Gastrocnemius medialis (tissue), 4 donors: ENCODE results near the gene MYL6. TPM values are rescaled to one million over a fixed set of nuclear protein-coding genes. Genes with fewer than 3 reads are reported as not detected.

Experiments used
- ATAC-seq, 2 donors: fragments of 150-250 bp; one replicate each; pipeline ENCODE4 v1.9.1; 2016
- DNase-seq, 2 donors: peaks; one replicate each; pipeline ENCODE4 v3.0.0-alpha.2; 2019
- H3K27ac ChIP-seq, 4 donors: fragments of 200-600 bp; sonication (generic); 1 replicate in 1 of 4; 2 replicates in 3 of 4; pipeline ENCODE4 v1.5.1; 2016 to 2018; ENCODE audit warnings: mild to moderate bottlenecking in 2 of 4, moderate library complexity in 1 of 4
- H3K27me3 ChIP-seq, 3 donors: fragments of 200-600 bp; sonication (generic) in 2 of 3; 1 replicate in 1 of 3; 2 replicates in 2 of 3; pipeline versions ENCODE4 v1.5.1 to v1.6.0; 2016 to 2019; ENCODE audit warnings: mild to moderate bottlenecking in 1 of 3, moderate library complexity in 1 of 3
- H3K36me3 ChIP-seq, 2 donors: fragments of 200-600 bp; sonication (generic) in 1 of 2; one replicate each; pipeline ENCODE4 v1.5.1; 2017 to 2018
- H3K4me1 ChIP-seq, 2 donors: fragments of 200-600 bp; sonication (generic) in 1 of 2; one replicate each; pipeline ENCODE4 v1.5.1; 2016 to 2017; ENCODE audit warnings: mild to moderate bottlenecking in 2 of 2
- H3K4me3 ChIP-seq, 4 donors: fragments of 200-600 bp; sonication (generic) in 3 of 4; 1 replicate in 1 of 4; 2 replicates in 3 of 4; pipeline ENCODE4 v1.5.1; 2016 to 2019; ENCODE audit warnings: mild to moderate bottlenecking in 2 of 4
- H3K9me3 ChIP-seq, 3 donors: fragments of 200-600 bp; sonication (generic) in 2 of 3; 1 replicate in 1 of 3; 2 replicates in 2 of 3; pipeline ENCODE4 v1.5.1; 2016 to 2019
- CTCF ChIP-seq, 5 experiments: fragments of 450-650 bp in 3 of 5; fragments of 200-600 bp in 2 of 5; sonication (generic) in 2 of 5; IDR thresholded peaks in 4 of 5; conservative IDR thresholded peaks in 1 of 5; 1 replicate in 4 of 5; 2 replicates in 1 of 5; pipeline ENCODE4 v1.5.1; 2016 to 2019; ENCODE audit warnings: antibody characterized with exemption in 5 of 5, mild to moderate bottlenecking in 3 of 5, moderate library complexity in 3 of 5
- POLR2A ChIP-seq, 2 donors: fragments of 450-650 bp; IDR thresholded peaks; one replicate each; pipeline ENCODE4 v1.6.1; 2017; ENCODE audit warnings: antibody characterized with exemption in 2 of 2, mild to moderate bottlenecking in 2 of 2, moderate library complexity in 2 of 2
- in situ Hi-C, 4 donors: fragments of 200-750 bp; cut with MboI; loops; one replicate each; pipeline versions ENCODE4 v1.15.0 to v1.8.0; 2017; ENCODE audit warnings: low sequenced_read_pairs in 4 of 4
- intact Hi-C: fragments of 100-400 bp; cut with DNase I; formaldehyde crosslinking; loops from one replicate; pipeline ENCODE4 v1.15.1; 2023; ENCODE audit warnings: low total_unique reads
- total RNA-seq, 4 donors: library from RNA; depleted of rRNA; stranded (reverse); fragments of >200 nt; gene quantifications; one replicate each; pipeline versions ENCODE4 v1.1.0 to v1.2.3, GENCODE V29; 2016

MYL6 gene
- total RNA-seq, 4 donors from 2014 or later: 159 to 324 (median 202) TPM

- H3K27ac ChIP-seq: peak overlapping the region; percentile 65 to 82 (median 77)
- H3K27me3 ChIP-seq: no peaks in the 10 kb centered on the region
These were observed 14.3 kb upstream of the MYL6 start for GRCh38 chr12:56143870-56144269.

GRCh38 chr12:56145217-56145616 lies 12.9 kb upstream of the MYL6 start:
- DNase-seq (no peak), ATAC-seq (no peak)
- Histone ChIP-seq H3K27ac (peak overlapping the region; percentile 65 to 82 (median 77)), H3K27me3 (no peaks in the 10 kb centered on the region), H3K4me3 (no peak overlapping the region), H3K36me3 (peaks cover 0 to 46% of the 10 kb centered on the region in 2 donors), H3K9me3 (no peaks in the 10 kb centered on the region), H3K4me1 (peaks cover 0 to 11% of the 10 kb centered on the region in 2 donors)
- intact Hi-C loops (no loop called here), in situ Hi-C loops (no loop called here)
- TF ChIP-seq POLR2A (IDR thresholded peaks at IDR 0.05) (no peak), CTCF (IDR thresholded peaks at IDR 0.05 in 4 of 5, conservative IDR thresholded peaks at IDR 0.05 in 1 of 5) (no peak)

More at GRCh38 chr12:56143870-56144269, 14.3 kb upstream of the MYL6 start:
- Histone ChIP-seq H3K4me3 (no peak overlapping the region), H3K36me3 (peaks cover 0 to 59% of the 10 kb centered on the region in 2 donors), H3K9me3 (no peaks in the 10 kb centered on the region), H3K4me1 (peaks cover 0 to 11% of the 10 kb centered on the region in 2 donors)
- intact Hi-C loops (no loop called here), in situ Hi-C loops (no loop called here)
- TF ChIP-seq CTCF (IDR thresholded peaks at IDR 0.05 in 4 of 5, conservative IDR thresholded peaks at IDR 0.05 in 1 of 5) (no peak), POLR2A (IDR thresholded peaks at IDR 0.05) (no peak)
- peak; percentile 43 to 52 for ATAC-seq
- DNase-seq: no peak

- Histone ChIP-seq H3K36me3 (peaks cover 0 to 34% of the 10 kb centered on the region in 2 donors), H3K4me1 (peaks cover 13 to 22% of the 10 kb centered on the region in 2 donors), H3K9me3 (no peaks in the 10 kb centered on the region), H3K4me3 (no peak overlapping the region), H3K27me3 (no peaks in the 10 kb centered on the region), H3K27ac (peak overlapping the region; percentile 43 to 61 (median 46))
- in situ Hi-C loops (no loop called here), intact Hi-C loops (no loop called here)
- DNase-seq (no peak), ATAC-seq (no peak)
- no peak for TF ChIP-seq POLR2A (IDR thresholded peaks at IDR 0.05)
- TF ChIP-seq CTCF (IDR thresholded peaks at IDR 0.05 in 4 of 5, conservative IDR thresholded peaks at IDR 0.05 in 1 of 5): no peak
These were observed 11.4 kb upstream of the MYL6 start for GRCh38 chr12:56146492-56147460.

- in situ Hi-C loops: no loop called here
- intact Hi-C loops: no loop called here
- ATAC-seq: no peak
These were observed 7.6 kb upstream of the MYL6 start for GRCh38 chr12:56150563-56150962.

More at GRCh38 chr12:56150563-56150962, 7.6 kb upstream of the MYL6 start:
- TF ChIP-seq CTCF (IDR thresholded peaks at IDR 0.05 in 4 of 5, conservative IDR thresholded peaks at IDR 0.05 in 1 of 5) (no peak), POLR2A (IDR thresholded peaks at IDR 0.05) (no peak)
- Histone ChIP-seq H3K36me3 (no peaks in the 10 kb centered on the region), H3K4me3 (no peak overlapping the region), H3K4me1 (peaks cover 27 to 28% of the 10 kb centered on the region in 2 donors), H3K27me3 (no peaks in the 10 kb centered on the region), H3K27ac (peak overlapping the region; percentile 88 to 97 (median 96)), H3K9me3 (no peaks in the 10 kb centered on the region)
- no peak for DNase-seq
